GM12891 (cell line): ENCODE data around the gene CDH19.

ENCODE experiments used
- PAX5 ChIP-seq: IDR thresholded peaks from 2 replicates; pipeline ENCODE4 v1.6.1; 2011; ENCODE audit warnings: low read length, moderate library complexity, mild to moderate bottlenecking; ENCODE audit not compliant: insufficient read depth, severe bottlenecking
- POLR2A ChIP-seq: IDR thresholded peaks from 2 replicates; pipeline ENCODE4 v1.6.1; 2011; ENCODE audit warnings: low read depth, low read length, control low read depth
- POLR2AphosphoS5 ChIP-seq: IDR thresholded peaks from 2 replicates; pipeline ENCODE4 v1.6.1; 2011; ENCODE audit warnings: low read depth, low read length, control low read depth
- POU2F2 ChIP-seq: IDR thresholded peaks from 2 replicates; pipeline ENCODE4 v1.6.1; 2011; ENCODE audit warnings: low read depth, mild to moderate bottlenecking, control low read depth, low read length, moderate library complexity
- SPI1 ChIP-seq: IDR thresholded peaks from 2 replicates; pipeline ENCODE4 v1.6.1; 2011; ENCODE audit warnings: low read depth, low read length, control low read depth
- TAF1 ChIP-seq: IDR thresholded peaks from 2 replicates; pipeline ENCODE4 v1.6.1; 2011; ENCODE audit warnings: low read depth, low read length, control low read depth

DNA sequence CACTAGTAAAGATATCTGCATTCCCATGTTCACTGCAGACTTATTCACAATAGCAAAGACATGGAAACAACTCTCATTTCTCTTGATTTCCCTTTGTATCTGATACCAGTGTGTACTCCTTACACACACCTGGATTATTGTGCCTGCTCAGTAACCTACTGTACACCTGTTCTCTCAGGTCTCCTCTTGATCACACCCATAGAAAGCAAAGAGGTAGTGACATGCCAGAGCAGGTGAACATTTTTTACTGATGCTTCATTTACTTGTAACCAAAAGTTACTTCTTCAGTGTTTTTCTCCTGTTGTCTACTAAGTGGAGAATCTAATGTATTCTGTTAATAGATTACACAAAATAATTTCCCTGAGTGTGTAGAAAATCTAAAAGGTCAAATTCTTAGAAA, 46.8 kb downstream of the CDH19 start:
- TF ChIP-seq POLR2AphosphoS5 (no peak), TAF1 (no peak), POLR2A (no peak), POU2F2 (no peak), SPI1 (no peak), PAX5 (no peak)
